Inflammatory macrophage (primary cell): ENCODE data around the gene NATD1.

ENCODE experiments used
- DNase-seq, 2 donors: peaks; one replicate each; pipeline ENCODE4 v3.0.0-alpha.2; 2020 to 2022
- total RNA-seq, 18 experiments: gene quantifications; one replicate each; lab custom pipeline; 2026; ENCODE audit warnings: mixed read lengths in 6 of 18, inconsistent platforms in 2 of 18; lab: John Stamatoyannopoulos, UW

The NATD1 gene, protein sequence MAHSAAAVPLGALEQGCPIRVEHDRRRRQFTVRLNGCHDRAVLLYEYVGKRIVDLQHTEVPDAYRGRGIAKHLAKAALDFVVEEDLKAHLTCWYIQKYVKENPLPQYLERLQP
- 2.1 to 10.0 (median 4.7) reads per million in 18 experiments for total RNA-seq

DNA sequence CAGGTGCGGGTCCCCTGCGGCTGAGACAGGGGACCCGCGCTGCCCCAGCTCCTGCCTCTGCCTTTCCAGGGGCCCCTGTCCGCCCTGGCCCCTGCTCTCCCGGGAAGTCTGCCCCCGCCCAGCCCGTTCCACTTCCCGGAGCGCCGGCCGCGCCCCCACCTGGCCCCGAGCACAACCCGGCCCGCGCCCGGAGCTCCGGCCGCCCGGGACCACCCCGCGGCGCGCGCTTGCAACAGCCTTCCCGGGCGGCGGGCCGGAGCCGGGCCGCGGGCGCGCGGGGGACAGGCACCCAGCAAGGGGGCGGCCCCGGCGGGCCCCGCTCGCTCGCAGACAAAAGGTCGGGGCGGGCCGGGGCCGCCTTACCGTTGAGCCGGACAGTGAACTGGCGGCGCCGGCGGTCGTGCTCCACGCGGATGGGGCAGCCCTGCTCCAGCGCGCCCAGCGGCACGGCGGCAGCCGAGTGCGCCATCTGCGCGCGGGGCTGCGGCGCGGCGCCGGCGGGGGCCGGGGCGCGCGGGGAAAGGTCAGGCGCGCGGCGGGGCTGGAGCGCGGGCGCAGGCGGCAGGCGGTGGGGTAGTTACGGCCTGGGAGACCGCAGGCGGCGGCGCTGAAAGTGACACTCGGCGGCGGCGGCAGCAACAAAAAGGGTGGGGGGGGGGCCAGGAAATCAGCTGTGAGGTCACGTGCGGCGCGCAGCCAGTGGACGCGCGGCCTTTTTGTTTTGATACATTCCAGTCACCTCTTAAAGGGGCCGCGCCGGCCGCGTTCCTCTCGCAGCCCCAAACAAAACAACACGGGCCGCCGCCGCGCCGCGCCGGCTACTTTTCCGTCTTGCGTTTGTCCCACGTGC lies at the start of gene NATD1:
TSS of gene NATD1 (minus strand) at position 615 of the 850 bp plus-strand sequence. CDS start at position 469, 146 bp downstream.
- DNase-seq: peak; percentile 71 to 88

DNA sequence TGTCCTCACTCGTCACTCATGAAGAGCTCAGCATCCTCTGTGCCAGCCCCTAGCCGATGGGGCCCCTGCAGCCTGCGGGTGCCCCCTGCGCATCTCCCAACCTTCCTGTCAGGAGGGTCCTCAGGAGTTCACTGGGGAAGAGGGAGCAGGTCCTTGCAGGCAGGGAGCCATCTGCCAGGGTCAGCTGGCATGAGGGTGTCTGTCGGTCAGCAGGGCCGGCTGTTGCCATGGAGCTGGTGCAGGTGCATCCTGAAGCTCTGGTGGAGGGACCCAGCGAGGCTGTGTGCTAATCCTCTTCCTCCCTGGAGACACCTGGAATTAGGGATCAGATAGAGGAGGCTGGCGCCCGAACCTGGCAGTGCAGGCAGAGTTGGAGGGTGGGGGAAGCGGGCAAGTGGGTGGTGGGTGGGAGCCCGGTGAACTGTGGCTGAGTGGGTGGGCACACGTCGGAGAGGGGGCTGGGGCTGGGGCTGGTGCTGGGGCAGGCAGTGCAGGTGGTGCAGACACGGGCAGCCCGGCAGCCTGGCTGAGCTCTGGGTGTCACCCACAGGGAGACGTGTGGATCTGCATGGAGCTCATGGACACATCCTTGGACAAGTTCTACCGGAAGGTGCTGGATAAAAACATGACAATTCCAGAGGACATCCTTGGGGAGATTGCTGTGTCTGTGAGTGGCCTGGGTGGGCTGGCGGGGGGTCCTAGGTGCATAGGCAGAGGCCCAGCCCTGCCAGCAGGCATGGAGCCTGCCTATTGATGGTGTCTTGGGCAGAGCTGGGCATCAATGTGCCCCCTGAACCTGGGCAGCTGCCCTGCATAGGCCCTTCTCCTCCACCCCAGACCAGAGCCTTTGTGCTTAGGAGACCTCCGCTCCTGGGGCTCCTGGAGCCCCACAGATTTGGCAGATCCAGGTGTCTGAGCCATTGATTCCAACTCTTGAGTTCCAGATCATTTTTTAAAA lies 48.7 kb upstream of the NATD1 start:
- DNase-seq: no peak

DNA sequence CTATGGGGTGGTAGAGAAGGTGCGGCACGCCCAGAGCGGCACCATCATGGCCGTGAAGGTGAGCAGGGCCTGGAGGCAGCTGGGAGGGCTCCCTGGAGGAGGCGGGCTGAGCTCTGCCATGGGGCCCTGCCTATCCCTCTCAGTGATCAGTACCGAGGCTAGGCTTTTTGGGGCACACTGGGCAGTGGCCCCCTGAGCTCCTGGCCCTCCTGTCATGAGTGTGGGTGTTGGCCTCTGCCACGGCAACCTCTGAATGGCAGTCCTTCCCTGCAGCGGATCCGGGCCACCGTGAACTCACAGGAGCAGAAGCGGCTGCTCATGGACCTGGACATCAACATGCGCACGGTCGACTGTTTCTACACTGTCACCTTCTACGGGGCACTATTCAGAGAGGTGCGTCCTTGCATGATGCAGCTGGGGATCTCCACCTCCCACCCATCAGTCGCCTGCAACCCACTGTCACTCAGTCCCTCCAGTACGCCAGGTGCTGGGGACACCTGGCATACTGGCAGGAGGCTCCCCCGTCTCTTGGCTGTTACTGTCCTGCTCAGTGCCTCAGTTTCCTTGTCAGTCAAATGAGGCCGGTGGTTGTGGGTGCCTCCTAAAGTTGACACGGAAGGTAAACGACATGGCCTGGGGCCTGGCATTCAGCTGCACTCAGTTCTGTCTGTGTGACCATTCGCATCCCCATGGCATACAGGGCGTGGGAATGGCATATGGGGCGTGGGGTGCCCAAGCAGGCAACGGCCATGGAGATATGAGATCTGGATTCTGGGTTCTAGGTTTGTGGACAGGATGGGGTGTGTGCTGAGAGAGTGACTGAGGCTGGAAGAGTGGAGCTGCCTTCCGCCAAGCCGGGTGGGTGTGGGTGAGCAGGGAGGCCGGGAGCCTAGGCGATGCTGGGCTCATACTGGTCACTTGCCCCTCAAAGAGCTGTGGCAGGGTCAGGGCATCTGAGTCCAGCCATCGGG lies 47.7 kb upstream of the NATD1 start:
- no peak for DNase-seq

DNA sequence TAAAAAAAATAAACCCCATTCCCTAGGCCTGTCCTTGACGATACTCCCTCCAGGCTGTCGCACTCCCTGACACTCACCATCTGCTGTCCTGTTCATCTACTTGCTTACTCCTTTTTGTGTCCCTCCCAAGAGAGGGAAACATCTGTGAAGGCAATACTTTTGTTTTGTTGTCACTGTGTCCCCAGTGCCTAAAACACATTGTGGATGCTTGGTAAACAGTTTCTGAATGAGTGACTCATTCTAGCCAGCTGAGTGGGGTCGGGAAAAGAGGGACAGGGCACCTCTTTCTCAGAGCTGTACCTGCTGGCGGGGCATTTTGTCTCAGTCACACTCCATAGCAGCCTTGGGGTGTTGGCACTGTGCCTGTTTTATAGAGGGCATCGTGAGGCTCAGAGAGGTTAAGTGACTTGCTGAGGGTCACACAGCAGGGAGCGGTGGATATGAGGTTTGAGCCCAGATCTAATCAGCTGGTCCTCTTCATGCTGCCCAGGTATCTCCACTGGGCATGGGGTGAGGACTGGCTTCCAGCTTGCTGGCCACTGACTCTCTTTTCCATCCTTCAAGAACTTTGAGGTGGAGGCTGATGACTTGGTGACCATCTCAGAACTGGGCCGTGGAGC lies 46.9 kb upstream of the NATD1 start:
- DNase-seq: no peak

DNA sequence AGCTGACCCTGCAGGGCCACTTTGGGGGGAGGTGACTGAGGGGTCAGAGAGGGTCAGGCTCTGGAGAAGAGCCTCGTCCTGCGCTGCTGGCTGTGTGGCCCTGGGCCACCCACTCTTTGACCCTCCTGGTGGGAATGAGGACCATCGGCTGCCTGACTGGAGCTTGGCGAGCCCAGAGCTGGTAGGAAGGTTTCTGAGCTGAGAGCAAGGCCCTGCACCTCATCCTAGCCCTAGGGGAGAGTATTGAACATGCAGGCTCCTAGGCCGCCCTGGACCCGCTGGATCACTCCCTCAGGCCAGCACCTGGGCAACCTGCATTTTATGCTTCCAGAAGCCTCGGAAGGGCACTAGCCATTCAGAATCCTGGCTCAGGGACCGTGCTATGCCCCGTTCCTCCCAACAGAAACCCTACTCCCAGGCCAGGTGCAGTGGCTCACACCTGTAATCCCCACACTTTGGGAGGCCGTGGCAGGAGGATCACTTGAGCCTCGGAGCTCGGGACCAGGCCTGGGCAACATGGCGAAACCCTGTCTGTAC lies 45.8 kb upstream of the NATD1 start:
- DNase-seq: no peak

DNA sequence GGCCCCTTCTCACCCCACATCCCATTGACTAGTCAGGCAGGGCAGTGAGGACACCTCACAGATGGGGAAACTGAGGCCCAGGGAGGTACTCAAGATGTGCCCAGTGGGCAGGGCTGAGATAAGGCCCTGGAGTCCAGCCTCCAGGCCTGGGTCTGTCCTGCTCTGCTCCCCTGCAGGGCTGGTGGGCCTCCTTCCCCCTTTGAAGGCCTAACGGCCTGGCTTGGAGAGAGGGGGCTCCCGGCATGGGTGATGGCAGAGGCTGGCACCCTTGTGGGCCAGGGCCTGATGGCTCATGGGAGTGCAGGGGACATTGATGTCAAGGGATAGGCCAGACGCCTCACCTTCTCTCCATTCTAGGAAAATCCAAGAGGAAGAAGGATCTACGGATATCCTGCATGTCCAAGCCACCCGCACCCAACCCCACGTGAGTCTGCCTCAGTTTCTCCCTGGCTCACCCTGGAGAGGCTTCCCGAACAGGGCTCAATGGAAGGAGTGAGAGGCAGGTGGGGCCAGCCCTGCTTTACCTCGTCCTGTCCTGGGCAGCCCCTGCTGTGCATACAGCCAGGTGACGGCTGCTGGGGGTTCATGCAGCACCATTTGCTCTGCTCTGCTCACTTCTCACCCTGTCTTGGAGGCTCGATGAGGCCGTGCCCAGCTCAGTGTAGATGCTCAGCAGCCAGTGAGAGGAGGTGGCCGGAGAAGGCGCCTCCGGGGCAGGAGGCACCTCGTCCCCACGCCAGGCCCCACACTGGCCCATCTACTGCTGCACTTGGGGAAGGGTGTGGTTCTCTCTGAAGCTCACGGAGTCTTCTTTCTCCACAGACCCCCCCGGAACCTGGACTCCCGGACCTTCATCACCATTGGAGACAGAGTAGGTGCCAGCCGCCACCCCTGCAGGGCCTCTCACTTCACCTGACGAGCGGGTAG lies 45.1 kb upstream of the NATD1 start:
- no peak for DNase-seq

DNA sequence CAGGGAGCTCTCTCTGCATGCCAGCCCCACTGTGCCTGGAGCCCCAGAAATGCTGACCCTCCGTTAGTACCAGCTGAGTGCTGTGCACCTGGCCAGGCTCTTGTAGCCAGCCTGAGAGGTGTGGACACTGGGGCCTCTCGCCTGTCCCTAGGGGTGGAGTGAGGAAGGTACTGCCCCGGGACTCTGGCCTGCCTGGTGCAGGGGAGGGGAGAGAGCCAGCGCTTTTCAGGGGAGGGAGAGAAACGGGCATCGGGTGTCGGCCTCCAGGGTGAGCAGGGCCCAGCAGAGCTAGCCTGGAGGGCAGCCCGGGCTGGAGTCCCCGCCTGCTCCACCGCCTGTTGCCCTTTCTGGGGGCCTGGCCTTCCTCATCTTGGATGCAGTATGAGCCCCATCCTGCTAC lies 44.4 kb upstream of the NATD1 start:
- no peak for DNase-seq

DNA sequence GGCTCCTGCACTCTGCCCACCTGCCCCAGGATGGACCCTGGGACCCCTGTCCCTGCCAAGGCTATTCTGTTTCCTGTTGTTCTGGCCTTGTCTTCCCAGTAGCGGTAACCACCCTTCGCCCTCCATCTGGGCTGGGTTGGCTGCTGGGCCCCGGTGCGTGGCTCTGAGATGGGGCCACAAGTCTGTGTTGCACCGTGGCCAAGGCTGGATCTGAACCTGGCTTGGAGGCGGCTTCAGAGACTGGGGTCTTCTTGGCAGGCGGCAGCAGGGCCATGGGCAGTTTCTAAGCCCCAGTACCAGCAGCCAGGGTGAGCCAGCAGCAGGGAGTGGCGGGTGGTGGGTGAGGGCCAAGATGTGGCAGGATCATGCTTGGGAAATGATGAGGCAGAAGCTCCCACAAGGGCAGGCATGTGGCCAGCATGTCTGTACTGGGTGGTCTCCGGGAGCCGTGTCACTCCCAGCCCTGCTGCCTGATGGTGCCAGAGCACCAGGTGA lies 43.9 kb upstream of the NATD1 start:
- no peak for DNase-seq

DNA sequence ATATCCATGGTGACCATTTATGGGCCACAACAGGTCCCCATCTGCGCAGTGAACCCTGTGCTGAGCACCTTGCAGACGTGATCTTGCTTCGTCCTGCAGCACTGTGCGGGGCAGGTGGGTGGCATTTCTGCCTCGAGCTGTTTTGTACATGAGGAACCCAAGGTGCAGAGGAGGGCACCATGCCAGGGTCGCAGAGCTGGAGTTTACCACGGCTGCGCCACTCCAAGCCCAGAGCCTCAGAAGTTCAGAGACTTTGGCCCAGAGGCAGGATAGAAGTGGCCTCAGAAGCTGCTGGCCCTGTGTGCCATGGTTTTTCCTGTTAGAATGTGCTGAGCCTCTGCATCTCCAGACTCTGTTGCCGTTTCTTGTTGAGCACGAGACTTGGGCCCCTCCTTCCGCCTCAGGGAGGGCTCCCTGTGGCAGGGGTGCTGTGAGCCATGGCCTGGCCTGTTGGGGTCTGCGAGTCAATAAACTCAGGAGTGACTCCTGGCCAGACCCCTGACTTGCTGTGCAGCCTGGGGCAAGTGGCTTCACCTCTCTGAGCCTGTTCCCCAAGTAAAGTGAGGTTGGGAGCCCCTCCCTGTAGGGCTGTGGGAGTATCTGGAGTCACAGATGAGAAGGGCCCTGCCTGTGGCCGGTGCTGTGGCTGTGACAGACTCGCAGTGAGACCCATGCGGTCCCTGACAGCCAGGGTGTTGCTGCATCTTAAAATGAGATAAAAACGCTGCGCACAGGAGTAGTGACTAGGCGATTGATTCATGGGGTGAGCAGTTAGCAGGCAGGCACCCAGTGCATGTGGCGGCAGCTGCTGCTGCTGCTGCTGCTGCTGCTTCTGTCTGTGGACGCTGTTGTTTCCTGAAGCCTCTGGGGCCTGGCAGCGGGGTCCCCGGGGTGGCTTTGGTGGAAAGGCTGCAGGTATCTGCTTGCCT lies 43.2 kb upstream of the NATD1 start:
- no peak for DNase-seq

DNA sequence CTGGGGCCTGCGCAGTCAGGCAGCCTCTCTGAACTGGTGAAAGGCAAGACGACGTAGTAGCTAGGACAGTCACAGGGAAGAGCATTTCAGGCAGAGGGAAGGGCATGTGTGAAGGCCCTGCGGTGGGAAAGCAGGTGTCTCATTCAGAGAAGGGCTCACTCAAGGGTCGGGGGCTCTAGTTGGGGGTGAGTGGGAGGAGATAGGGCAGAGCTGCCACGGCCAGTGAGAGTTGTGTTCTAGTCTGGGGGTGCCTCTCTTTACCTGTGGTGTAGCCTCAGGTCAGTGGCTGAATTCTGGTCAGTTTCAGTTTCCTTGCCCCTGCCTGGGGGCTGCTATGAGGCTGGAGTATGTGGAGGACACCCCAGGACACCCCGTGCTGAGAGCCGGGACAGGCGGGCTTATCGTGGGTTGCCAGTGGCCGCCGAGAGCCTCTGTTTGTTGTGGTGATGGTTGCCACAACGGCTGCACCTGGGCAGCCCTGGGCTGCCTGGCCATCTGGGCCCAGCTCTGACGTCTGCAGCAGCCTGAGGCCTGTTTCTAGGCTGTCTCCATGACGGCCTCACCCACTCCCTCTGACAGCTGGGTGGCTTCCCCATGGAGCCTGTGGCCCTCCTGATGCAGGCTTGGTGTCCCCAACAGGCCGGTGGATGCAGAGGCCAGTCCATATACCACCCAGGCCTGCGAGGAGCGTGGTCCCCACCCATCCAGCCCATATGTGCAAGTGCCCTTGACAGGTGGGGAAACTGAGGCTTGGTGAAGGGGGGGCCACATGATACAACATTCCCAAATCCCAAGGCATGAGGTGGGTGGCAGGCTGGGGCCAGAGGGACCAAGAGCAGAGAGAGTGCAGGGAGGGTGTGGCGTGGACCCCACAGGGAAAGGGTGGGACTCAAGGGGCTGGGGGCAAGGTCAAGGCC lies 42.1 kb upstream of the NATD1 start:
- peak in 1 of 2 donors; percentile 26 for DNase-seq

DNA sequence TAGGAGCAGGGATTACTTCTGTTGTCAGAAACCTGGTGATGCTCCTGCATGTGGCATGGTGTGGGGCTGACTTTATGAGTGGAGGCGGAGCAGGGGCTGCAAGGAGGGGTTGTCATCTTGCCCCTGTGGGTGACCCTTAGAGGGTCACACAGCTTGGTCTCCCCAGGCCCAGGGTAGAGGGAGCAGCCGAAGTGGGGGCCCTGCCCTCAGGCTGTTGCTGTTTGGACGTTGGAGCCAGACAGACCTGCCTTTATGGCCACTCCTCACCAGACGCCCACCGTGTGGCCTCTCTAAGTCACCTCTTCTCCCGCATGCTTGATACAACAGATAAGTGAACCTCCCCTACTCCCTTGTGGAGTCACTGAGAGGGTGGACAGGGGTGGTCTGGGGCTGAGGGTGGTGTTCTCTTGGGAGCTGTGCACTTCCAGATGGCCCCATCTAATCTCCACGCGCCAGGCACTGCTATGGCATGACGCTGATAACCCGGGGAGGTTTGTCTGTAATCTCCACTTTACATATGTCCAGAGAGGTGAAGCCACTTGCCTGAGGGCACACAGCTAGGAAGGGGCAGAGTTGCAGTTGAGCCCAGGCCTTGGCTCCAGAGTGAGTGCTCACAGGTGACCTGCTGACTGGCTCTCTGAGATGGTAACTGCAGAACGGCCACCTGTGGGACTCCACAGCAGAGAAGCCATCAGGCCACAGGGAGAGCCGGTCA lies 41.3 kb upstream of the NATD1 start:
- DNase-seq: no peak

DNA sequence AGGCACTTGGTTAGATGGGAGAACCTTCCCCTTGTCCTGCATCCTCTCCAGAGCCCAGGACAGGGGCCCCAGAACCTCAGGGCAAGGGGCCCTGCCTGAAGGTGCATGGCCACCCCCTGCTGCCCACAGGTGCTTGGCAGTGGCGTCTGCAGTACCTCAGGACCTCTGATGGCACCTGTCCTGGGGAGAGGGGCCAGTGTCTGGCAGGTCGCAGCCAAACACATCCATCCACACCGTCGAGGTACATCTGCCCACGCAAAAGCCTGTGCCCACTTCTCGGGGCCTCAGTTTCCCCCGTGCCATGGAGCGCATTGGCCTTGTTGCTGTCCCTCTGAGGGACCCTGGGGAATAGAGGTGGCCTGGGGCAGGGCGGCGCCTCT lies 40.6 kb upstream of the NATD1 start:
- DNase-seq: no peak

DNA sequence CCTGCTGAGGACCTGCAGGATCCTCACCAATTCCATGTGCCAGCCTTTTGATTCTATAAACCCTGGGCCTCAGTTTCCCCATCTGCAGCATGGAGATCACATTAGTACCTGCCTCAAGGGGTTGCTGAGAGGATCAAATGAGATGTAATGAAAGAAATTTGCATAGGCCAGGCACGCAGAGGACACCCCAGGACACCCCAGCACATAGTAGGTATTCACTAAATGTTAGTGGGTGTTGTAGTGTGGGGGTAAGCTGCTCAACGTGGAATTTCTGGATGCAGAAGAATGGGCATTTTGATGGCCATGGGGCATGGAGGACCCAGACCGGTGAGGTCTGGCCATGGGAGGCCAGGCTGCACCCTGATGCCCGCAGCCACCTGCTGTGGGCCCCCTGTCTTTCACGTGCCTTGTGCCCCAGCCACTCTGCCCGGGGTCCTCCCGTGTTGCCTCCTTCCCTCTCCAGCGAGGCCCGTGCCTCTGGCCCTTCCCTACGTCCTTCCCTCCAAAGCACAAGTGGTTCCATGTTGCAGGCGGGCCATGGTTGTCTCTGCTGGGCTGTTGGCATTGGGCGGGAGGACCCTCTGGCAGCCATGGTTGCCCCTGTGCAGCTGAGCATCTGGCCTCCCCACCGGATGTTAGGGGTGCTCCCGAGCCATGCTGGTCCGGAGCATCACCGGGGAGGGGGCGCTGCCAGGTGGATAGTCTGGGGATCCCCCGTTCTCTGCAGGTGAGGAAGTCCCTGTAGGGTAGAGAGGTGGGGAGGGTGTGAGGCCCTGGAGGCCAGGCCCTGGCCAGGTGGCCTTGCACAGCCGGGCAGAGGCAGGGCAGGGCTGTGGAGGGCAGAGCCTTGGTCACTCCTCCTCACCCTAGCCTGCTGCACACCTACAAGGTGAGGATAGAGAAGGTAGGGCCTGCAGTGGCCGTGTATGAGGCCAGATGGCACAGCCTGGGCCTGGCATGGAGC lies 39.9 kb upstream of the NATD1 start:
- no peak for DNase-seq

DNA sequence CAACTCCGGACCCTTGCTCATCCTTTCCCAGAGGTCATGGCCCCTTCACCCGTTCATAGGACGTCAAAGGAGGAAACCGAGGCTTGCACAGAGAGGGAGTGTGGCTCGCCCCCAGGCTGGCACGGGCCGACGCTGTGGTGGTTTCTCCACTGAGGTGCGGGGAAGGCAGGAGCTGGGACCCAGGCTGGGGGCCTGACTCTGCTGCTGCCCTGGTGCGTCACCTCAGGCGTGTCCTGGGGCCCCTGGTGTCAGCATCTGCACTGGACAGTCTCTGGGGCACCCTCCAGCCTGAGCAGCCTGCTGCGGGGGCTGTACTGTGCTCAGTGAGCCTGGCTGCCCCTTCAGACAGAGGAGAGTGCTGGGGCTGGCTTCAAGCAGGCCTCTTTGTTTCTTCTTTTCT lies 38.7 kb upstream of the NATD1 start:
- DNase-seq: no peak

DNA sequence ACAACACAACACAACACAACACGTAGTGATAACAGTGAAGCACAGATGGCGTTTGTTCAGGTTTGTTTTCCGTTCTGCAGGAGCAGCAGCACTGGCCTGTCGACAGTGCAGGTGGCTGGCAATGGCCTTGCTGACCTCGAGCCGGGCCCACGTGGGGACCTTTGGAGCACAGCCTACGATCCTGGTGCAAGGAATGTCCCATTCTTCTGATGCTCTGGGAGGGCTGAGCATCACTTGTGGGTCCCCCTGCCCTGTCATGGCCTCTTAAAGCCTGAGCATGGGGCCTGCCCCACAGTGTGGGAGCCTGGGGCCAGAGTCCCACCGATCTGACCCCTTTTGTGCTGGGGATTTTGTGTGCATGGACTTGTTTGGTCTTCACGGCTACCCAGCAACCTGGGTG lies 38.1 kb upstream of the NATD1 start:
- DNase-seq: no peak
